ENCODE results near the gene COX17.

COX17 gene

GRCh38 chr3:119675188-119675874, 1.9 kb downstream of the COX17 start:
- peak; percentile 3 for DNase-seq (ENCODE audit: low spot score)

- no peak for DNase-seq (ENCODE audit: low spot score)
Observed at GRCh38 chr3:119673875-119674274, 3.3 kb downstream of the COX17 start.

GRCh38 chr3:119672776-119673175, 4.4 kb downstream of the COX17 start:
- no peak for DNase-seq (ENCODE audit: low spot score)

- DNase-seq (ENCODE audit: low spot score), result no peak
Observed at GRCh38 chr3:119669906-119670570, 7.2 kb downstream of the COX17 start.

- DNase-seq (ENCODE audit: low spot score), result no peak
Observed at GRCh38 chr3:119665954-119666559, 11.1 kb downstream of the COX17 start.

GRCh38 chr3:119664850-119665379, 12.3 kb downstream of the COX17 start:
- DNase-seq (ENCODE audit: low spot score), result no peak

GRCh38 chr3:119664370-119664769, 12.8 kb downstream of the COX17 start:
- no peak for DNase-seq (ENCODE audit: low spot score)

- DNase-seq (ENCODE audit: low spot score), result no peak
Observed at GRCh38 chr3:119663885-119664284, 13.3 kb downstream of the COX17 start.

GRCh38 chr3:119662604-119663373, 14.4 kb downstream of the COX17 start:
- DNase-seq (ENCODE audit: low spot score), result no peak

GRCh38 chr3:119660474-119661440, 16.4 kb downstream of the COX17 start, which contains the start of gene POPDC2:
Gene POPDC2, minus strand, starts transcription at chr3:119660589. Its CDS starts 166 bp downstream, at chr3:119660423.
- peak; percentile 73 for DNase-seq (ENCODE audit: low spot score)

- no peak for DNase-seq (ENCODE audit: low spot score)
Observed at GRCh38 chr3:119659606-119660291, 17.5 kb downstream of the COX17 start.

- no peak for DNase-seq (ENCODE audit: low spot score)
Observed at GRCh38 chr3:119658994-119659393, 18.2 kb downstream of the COX17 start.

GRCh38 chr3:119657887-119658702, 19.1 kb downstream of the COX17 start:
- DNase-seq (ENCODE audit: low spot score), result no peak

- no peak for DNase-seq (ENCODE audit: low spot score)
Observed at GRCh38 chr3:119653876-119654275, 23.3 kb downstream of the COX17 start.

- DNase-seq (ENCODE audit: low spot score), result no peak
Observed at GRCh38 chr3:119652306-119653033, 24.7 kb downstream of the COX17 start.

- DNase-seq (ENCODE audit: low spot score), result no peak
Observed at GRCh38 chr3:119649761-119650160, 27.4 kb downstream of the COX17 start.

- no peak for DNase-seq (ENCODE audit: low spot score)
Observed at GRCh38 chr3:119647843-119648575, 29.2 kb downstream of the COX17 start.

GRCh38 chr3:119647171-119647570, 30.0 kb downstream of the COX17 start:
- no peak for DNase-seq (ENCODE audit: low spot score)
